ENCODE measurements around the gene CUL3.

GRCh38 chr2:224532441-224532840 is 52.7 kb downstream of the CUL3 start:
- no peak for TF ChIP-seq CTCF (IDR thresholded peaks at IDR 0.05; ENCODE audit: low read length)
- TF ChIP-seq EZH2 (IDR thresholded peaks at IDR 0.05; ENCODE audit: borderline replicate concordance, low read length), result no peak
